BE2C (cell line): ENCODE results near the gene ANO2.

ENCODE experiments used
- DNase-seq: peaks from one replicate; pipeline ENCODE4 v3.0.0-alpha.2; 2020
- H3K27me3 ChIP-seq: fragments of 250-450 bp; sonication (Bioruptor Pico); 2 replicates; pipeline ENCODE4 v1.5.1; 2020; ENCODE audit warnings: mild to moderate bottlenecking
- H3K36me3 ChIP-seq: fragments of 250-450 bp; sonication (Bioruptor Pico); 2 replicates; pipeline ENCODE4 v1.5.1; 2020; ENCODE audit warnings: mild to moderate bottlenecking
- H3K4me1 ChIP-seq: fragments of 250-450 bp; sonication (Bioruptor Pico); 2 replicates; pipeline ENCODE4 v1.5.1; 2020
- H3K4me3 ChIP-seq: 2 replicates; pipeline ENCODE4 v1.5.1; 2011; ENCODE audit warnings: low read depth, low read length
- H3K9me3 ChIP-seq: fragments of 250-450 bp; sonication (Bioruptor Pico); 2 replicates; pipeline ENCODE4 v1.5.1; 2020
- TF ChIP-seq, protein P1 (sequence below): IDR thresholded peaks from 2 replicates; pipeline ENCODE4 v1.5.1; 2012; ENCODE audit warnings: mild to moderate bottlenecking, low read depth, low read length

The ANO2 gene

DNA sequence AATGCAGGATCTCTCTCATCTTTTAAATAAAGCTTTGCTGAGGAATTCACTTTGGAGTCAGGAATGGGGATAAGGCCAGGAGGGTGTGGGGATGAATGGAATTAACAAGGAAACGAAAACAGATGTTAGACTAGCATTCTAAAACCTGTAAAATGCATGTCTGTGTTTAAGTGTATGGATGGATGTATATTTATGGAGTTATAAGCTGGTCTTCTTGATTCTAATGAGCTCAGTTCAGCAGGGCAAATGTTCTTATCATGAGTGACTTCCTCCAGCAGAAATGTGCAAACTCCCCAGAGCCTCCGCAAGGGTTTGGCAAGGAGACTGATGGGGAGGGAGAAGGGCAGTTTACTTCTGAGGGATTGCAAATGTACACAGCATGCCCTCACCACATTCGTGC, 364.0 kb downstream of the ANO2 start:
- Histone ChIP-seq H3K4me3 (no peak overlapping the region), H3K9me3 (no peaks in the 10 kb centered on the region), H3K4me1 (no peaks in the 10 kb centered on the region), H3K36me3 (no peaks in the 10 kb centered on the region), H3K27me3 (peaks cover 38% of the 10 kb centered on the region)
- TF ChIP-seq, protein P1, sequence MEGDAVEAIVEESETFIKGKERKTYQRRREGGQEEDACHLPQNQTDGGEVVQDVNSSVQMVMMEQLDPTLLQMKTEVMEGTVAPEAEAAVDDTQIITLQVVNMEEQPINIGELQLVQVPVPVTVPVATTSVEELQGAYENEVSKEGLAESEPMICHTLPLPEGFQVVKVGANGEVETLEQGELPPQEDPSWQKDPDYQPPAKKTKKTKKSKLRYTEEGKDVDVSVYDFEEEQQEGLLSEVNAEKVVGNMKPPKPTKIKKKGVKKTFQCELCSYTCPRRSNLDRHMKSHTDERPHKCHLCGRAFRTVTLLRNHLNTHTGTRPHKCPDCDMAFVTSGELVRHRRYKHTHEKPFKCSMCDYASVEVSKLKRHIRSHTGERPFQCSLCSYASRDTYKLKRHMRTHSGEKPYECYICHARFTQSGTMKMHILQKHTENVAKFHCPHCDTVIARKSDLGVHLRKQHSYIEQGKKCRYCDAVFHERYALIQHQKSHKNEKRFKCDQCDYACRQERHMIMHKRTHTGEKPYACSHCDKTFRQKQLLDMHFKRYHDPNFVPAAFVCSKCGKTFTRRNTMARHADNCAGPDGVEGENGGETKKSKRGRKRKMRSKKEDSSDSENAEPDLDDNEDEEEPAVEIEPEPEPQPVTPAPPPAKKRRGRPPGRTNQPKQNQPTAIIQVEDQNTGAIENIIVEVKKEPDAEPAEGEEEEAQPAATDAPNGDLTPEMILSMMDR: no peak
- DNase-seq: no peak

DNA sequence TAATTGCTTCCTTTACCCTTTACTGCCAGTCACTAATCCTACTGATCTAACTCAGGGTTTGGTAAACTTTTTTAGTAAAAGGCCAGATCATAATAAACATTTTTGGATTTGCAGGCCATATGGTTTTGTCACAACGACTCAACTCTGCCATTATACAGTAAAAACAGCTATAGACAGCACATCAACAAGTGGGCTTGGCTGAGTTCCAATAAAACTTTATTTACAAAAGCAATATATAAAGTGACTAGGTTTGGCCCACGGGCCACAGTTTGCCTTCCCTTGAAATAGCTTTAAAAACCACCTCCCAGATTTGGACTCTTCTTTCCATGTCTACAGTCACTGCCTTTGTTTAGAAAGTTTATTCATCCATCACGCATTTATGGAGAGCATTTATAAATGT, 366.3 kb downstream of the ANO2 start:
- no peaks in the 10 kb centered on the region for H3K9me3 ChIP-seq
- no peaks in the 10 kb centered on the region for H3K4me1 ChIP-seq
- H3K27me3 ChIP-seq: peaks cover 24% of the 10 kb centered on the region
- no peak overlapping the region for H3K4me3 ChIP-seq
- H3K36me3 ChIP-seq: no peaks in the 10 kb centered on the region
- DNase-seq: no peak
- TF ChIP-seq, protein P1: no peak

DNA sequence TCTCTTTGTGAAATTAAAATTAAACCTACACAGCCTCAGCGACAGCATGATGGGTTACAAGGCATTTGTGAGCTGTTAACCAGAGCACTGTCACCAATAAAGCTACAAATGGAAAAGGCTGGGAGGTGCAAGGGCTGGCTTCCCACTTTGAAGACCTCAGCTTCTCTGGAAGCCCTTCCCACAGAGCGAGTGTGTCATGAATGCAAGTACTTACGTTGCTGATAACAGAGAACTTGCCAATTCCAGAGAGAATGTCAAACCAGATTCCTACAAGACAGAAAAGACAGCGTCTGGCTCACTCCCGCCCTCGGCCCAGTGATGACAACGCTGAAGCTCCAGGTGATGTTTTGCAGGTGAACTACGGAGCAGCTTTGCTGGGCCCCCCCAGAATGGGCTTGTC, 367.3 kb downstream of the ANO2 start:
- Histone ChIP-seq H3K9me3 (no peaks in the 10 kb centered on the region), H3K4me3 (no peak overlapping the region), H3K4me1 (no peaks in the 10 kb centered on the region), H3K36me3 (no peaks in the 10 kb centered on the region), H3K27me3 (peaks cover 19% of the 10 kb centered on the region)
- DNase-seq: no peak
- TF ChIP-seq, protein P1: no peak

DNA sequence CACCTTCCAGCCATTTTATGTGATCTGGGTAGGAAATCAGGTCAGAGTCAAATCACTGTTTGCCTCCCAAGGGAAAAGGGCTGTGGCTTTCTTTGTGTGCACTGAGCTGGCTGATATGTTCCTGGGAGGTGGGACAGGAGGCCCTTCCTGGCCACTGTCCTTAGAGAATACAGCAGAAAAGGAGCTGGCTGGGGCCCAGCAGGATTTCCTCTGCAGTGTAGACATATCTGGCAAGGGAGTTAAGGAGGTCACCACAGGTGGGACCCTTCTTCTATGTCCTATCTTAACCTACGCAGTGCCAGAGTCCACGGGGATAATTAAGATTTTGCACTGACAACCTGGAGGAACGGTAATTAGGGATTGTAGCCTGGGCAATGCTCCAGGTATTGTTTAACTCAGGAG, 367.8 kb downstream of the ANO2 start:
- peaks cover 14% of the 10 kb centered on the region for H3K27me3 ChIP-seq
- no peaks in the 10 kb centered on the region for H3K4me1 ChIP-seq
- no peak overlapping the region for H3K4me3 ChIP-seq
- TF ChIP-seq, protein P1: no peak
- DNase-seq: no peak
- H3K9me3 ChIP-seq: no peaks in the 10 kb centered on the region
- no peaks in the 10 kb centered on the region for H3K36me3 ChIP-seq

DNA sequence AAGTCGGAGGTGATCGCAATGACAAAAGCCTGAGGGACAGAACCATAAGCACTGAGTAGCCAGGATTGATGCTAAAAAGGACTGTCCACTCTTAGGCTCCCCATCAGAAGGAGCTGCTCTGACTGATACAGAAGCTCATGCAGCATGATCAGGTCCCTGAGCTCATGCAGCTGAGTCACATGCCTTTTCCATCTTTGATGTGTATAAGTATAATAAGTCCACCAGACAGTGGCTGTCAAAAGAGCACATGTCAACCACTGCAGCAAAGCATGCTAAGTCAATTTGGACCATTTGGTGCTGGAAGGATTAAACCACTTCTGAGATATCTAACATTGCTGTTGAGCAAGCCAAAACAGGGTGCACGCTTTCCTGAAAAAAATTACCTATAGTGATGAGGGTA, 369.1 kb downstream of the ANO2 start:
- no peaks in the 10 kb centered on the region for H3K36me3 ChIP-seq
- H3K27me3 ChIP-seq: peaks cover 13% of the 10 kb centered on the region
- H3K4me1 ChIP-seq: no peaks in the 10 kb centered on the region
- H3K9me3 ChIP-seq: no peaks in the 10 kb centered on the region
- no peak for DNase-seq
- TF ChIP-seq, protein P1: no peak
- no peak overlapping the region for H3K4me3 ChIP-seq

DNA sequence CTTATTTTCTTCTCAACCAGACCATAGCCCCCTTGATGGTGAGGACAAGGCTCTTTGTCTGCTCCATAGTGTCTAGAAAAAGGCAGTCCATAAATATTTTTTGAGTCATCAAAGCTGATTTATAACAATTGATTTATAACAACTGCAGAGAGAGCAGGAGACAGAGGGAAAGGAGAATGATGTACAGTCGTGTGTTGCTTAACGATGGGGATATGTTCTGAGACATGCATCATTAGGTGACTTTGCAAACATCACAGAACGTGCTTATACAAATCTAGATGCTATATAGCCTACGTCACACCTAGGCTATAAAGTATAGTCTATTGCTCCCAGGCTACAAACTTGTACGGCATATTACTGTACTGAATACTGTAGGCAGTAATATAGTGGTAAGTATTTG, 369.8 kb downstream of the ANO2 start:
- TF ChIP-seq, protein P1: no peak
- Histone ChIP-seq H3K4me1 (no peaks in the 10 kb centered on the region), H3K27me3 (peaks cover 7% of the 10 kb centered on the region; the same call in 1 of the 2 replicates), H3K36me3 (no peaks in the 10 kb centered on the region), H3K4me3 (no peak overlapping the region), H3K9me3 (no peaks in the 10 kb centered on the region)
- no peak for DNase-seq
